GM18907 (cell line): ENCODE measurements around the gene KIF19.

Experiments used
- ATAC-seq: cut with Tn5 transposase; IDR thresholded peaks from one replicate; pipeline ENCODE4 v1.9.1; 2021; ENCODE audit warnings: mild to moderate bottlenecking, moderate library complexity; ENCODE audit not compliant: unreplicated experiment

The KIF19 gene

DNA sequence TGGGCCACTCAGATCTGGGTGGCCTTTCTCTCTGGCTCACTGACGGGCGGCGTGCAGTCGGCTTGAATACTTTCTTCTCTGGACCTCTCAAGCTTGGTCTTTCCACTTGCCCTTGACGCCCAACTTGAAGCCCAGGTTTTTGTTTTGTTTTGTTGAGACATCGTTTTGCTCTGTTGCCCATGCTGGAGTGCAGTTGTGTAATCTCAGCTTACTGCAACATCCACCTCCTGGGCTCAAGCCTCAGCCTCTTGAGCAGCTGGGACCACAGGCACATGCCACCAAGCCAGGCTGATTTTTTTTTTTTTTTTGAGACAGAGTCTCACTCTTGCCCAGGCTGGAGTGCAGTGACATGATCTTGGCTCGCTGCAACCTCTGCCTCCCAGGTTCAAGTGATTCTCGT, 22.7 kb upstream of the KIF19 start:
- no peak for ATAC-seq

DNA sequence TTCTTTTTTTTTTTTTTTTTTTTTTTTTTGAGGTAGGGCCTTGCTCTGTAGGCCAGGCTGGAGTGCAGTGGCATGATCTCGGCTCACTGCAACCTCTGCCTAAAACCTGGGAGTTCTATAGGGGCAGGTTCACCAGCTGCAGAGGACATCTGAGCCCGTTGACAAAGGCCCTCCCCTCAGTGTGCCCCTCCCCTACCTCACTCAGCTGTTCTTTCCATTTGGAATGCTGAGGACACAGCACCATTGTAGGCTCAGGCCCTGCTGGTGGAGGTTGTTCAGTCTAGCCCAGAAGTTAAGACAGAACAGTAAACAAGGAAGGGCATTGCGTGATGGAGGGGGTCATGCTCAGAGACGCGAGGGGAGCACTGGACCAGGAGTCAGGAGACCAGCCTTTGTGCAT, 21.8 kb upstream of the KIF19 start:
- no peak for ATAC-seq

- ATAC-seq = no peak
These were observed 20.0 kb upstream of the KIF19 start for GRCh38 chr17:74305865-74306654.

GRCh38 chr17:74307984-74308773, 17.8 kb upstream of the KIF19 start:
- ATAC-seq = no peak

GRCh38 chr17:74309902-74310301, 16.1 kb upstream of the KIF19 start:
- no peak for ATAC-seq

DNA sequence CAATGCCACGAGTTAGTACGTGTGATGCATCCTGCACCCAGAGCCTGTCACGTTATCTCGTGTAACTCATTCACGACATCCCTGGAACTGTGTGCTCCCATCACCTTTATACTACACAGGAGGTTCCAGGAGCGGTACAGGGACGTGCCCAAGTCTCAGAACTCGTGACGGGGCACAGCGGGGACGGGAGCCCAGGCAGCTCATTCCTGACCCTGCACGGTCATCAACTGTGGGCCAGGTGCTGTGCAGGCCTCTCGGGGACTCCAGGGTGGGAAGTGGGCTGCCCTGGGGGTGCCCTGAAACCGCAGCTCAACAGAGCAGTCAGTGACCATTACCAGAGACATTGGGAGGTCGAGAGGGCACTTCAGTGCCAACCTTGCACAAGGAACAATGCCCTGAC, 11.1 kb upstream of the KIF19 start:
- no peak for ATAC-seq

DNA sequence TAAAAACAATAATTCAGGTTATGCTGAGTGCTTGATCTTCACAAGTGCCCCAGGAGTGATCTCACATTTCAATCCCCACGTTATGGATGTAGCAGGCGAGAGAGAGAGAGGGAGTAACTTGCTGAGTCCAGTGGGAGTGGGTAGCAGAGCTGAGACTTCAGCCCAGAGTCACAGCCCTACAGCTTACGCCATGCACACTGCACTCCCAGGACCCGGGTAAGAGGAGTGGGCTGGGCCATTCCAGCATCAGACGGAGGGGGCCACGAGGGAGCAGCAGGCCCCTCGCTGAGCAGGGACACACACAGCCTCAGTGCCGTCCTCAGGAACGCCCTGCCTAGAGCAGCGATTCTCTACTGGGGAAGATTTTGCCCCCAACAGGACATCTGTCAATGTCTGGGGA, 9.8 kb upstream of the KIF19 start:
- ATAC-seq = no peak

GRCh38 chr17:74317071-74317470, 9.0 kb upstream of the KIF19 start:
- ATAC-seq = no peak

DNA sequence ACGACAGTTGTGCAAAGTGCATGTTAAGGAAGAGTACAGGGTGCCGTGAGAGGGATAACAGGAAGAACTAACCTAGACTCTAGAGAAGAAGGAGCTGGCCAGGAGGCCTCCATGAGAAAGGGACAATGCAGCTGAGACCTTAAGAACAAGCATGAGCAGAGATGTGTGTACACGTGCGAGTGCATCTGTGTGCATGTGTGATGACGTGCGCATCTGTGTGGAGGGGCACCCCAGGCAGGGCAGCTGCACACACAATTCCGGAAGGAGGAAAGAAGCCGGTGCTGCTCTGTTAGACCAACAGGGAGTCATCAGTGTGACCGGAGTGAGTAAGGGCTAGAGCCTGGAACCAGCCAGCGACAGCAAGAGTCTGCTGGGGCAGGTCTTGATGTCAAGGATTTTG, 7.6 kb upstream of the KIF19 start:
- ATAC-seq = no peak

- ATAC-seq = no peak
These were observed 1.5 kb upstream of the KIF19 start for GRCh38 chr17:74324521-74324920.

DNA sequence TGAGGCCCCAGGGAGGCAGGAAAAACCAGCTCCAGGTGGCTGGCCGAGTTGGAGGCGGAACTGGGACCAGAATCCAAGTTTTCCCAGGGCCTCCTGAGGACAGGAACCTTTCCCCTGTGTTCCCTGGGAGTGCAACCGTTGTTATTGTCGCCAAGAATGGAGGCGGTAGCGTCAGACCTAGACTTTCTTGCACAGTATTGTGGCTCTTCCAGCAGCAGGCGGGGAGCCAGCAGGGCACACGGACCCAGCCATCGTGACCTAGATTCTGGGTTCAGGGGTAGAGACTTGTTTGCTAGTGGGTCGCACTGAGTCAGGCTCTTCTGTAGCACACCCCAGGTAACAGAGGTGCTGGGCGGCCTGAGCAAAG, 667 bp upstream of the KIF19 start:
- no peak for ATAC-seq

DNA sequence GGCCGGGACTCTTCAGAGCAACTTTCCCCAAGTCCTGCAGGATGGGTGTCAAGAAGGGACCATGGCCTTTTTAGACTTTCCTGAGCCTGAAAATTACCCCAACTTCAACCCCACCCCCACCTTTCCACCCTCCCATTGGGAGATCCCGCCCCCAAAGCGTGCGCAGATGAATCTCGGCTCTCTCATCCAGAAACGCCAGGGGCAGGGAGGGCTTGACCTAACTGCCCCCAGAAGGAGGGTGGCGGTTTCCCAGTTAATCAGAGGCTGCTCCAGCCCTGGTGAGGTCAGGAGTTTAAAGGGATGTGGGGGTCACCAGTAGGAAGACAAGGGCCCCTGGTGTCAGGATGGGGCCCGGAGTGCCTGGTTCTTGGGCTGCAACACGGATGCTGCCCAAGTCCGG, 480 bp downstream of the KIF19 start:
- ATAC-seq = no peak

DNA sequence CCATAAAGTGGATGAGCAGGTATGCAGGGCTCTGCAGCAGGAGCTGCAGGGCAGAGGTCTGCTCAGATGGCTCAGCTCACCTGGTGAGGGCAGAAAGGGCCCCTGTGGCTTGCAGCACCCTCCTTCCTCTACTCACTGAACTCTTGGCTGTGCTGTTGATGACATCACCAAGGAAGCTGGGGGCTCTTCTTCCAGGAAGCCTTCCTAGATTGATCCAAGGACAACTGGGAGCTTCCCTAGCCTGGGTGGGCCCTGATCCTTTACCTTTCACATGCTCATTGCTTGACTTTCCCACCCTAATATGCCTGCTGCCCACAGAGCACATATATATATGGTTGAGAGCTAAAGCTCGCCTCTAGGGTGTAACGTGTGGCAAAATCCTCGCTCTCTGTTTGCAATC, 2.5 kb downstream of the KIF19 start:
- ATAC-seq = no peak

DNA sequence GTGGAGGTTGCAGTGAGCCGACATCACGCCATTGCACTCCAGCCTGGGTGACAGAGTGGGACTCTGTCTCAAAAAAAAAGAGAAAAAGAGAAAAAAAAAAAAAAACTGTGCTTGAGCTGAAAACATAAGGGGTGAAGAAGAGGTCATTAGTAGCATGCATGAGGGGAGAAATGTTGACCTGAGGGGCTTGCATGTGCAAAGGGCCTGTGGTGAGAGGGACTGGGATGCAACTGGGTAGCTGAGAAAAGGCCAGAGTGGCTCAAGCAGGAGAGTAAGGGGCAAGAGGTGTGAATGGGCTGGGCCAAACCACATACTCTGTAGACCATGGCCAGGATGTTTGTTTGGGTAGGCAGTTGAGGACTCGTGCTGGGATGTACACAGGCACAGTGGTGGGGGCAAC, 3.4 kb downstream of the KIF19 start:
- no peak for ATAC-seq

DNA sequence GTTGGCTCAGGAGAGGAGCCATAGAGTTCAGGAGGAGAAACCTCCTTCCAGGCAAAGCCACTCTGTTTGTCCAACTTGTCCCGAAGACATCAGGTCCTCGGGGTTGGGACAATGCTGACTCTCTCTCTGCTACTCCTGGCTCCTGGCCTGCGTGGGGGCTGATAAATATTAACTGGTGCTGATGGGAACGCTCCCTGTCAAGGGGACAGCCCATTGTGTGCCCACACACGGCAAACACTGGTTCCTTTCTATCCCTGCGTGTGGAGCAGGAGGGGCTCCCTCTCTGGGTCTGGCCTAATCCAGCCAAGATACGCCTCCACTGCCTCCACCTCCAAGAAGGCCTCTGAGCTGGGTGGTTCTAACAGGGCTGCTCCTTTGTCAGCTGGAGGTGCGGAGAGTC, 4.4 kb downstream of the KIF19 start:
- ATAC-seq = no peak

DNA sequence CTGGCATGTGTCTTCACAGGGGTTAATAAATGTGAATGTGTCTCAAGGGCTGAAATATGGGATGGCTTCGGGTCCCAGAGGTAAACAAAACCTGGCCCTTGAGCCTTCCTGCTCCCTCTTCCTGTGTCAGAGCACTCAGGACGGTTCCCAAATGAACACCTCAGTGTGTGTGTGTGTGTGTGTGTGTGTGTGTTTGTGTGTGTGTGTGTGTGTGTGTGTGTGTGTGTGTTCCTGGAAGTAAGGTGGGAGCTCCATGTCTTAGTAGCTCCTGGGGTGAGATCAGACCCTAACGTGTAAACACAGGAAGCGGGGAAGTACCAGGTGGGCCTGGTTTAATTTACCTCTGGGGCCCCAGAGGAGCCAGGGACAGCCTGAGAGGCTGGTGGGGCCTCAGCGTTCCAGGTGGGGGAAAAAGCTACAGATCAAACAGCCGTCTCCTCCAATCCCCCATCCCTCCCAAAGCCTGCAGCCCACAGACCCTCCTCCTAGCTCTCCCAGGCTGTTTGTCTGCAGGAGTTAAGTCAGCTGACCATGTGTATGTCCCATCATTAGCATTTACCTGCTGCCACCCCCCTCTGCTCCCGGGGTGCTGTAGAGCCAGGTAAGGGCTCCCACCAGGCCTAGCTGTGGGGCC, 6.1 kb downstream of the KIF19 start:
- no peak for ATAC-seq

GRCh38 chr17:74332763-74333283, 6.8 kb downstream of the KIF19 start:
- ATAC-seq = no peak

DNA sequence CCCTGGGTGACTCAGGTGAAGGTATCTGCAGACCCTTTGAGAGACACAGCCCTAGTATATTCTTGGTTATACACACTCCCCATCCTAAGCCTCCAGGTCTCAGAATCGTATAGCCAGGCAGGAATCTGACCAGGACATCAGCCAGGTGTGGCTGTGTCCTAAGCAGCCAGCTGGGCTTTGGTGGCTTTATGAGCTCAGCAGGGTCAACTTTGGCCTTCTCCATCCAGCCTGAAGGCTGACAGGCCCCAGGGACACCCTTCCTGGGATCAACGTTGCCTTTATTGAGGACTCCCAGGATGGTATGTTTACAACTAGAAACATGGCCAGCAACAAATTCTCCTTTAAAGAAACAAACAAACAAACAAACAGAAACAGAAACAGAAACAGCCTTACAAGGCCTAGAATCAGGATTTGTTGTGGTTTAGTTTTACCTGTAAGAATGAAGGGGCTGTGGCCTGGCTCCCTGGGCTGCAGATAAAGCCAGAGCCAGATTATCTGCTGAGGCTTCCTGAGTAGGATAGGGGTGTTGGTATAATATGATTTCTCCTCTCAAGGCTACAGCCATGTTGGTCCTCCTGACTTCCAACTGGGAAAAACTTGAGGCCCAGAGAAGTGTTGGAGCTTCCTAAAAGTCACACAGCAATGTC, 8.5 kb downstream of the KIF19 start:
- no peak for ATAC-seq

DNA sequence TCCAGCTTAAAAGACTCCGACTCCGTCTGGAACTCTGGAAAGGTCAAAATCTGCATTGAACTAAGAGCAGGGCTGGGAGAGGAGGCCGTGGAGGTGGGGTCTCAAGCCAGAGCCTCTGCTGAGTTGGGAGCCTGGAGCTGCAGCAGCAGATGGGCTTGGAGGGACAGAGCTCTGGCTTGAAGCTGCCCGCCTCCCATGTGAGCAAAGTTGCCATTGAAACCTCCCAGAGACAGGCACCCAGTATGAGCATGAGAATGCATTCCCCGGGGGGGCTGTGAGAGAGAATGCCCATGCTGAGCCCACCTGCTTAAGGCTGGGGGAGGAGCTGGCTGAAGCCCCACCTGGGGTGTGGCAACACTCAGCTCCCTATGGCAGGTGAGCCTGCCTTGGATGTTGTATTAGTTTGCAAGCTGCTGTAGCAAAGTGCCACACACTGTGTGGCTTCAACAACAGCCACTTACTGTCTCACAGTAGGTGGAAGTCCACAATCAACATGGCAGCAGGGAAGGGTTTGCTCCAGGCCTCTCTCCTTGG, 9.6 kb downstream of the KIF19 start:
- no peak for ATAC-seq

DNA sequence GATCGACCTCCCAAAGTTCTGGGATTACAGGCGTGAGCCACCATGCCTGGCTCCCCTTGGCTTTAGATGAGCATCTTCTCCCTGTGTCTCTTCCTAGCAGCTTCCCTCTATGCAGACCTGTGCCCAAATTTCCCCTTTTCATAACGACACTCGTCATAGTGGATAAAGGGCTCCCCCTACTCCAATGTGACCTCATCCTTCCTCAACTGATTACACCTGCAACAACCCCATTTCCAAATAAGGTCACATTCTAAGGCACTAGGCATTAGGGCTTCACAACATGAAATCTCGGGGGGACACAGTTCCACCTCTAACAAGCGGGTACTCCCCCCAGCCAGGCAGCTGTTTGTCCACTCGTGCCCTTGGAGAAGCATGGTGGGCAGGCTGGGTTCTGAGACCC, 10.3 kb downstream of the KIF19 start:
- ATAC-seq = no peak
